GM21723 (cell line): ENCODE measurements around the gene CDK13.

Source experiments
- ATAC-seq: cut with Tn5 transposase; IDR thresholded peaks from one replicate; pipeline ENCODE4 v1.9.1; 2021; ENCODE audit warnings: mild to moderate bottlenecking, moderate library complexity; ENCODE audit not compliant: unreplicated experiment

Gene CDK13

GRCh38 chr7:40008223-40008815 is 58.3 kb downstream of the CDK13 start:
- no peak for ATAC-seq

GRCh38 chr7:40009301-40009700 is 59.2 kb downstream of the CDK13 start:
- no peak for ATAC-seq

GRCh38 chr7:40014376-40014775 is 64.3 kb downstream of the CDK13 start:
- ATAC-seq, result no peak

DNA sequence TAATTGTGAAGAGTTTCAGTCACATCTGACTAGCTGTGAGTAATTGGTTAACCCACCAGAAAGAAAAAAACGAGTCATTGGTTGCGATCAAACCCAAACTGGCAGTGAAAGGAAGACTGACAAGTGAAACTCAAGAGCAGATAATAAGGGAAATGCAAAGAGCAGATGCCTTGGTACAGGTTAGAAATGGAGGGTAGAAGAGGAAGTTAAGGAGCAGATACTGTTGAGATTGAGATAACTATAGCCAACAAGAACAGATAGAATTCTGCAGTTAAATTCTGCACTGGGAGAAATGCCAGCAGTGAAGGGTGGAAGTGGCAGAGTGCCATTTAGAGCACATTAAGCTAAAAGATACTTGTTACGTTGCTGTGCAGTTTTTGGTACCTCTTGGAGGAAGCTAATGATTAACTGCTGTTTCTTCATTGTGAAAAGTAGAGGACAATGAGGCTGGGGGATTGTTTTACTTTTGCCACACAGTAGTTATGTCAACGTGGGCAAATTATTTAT is 65.8 kb downstream of the CDK13 start:
- peak; percentile 90 for ATAC-seq

DNA sequence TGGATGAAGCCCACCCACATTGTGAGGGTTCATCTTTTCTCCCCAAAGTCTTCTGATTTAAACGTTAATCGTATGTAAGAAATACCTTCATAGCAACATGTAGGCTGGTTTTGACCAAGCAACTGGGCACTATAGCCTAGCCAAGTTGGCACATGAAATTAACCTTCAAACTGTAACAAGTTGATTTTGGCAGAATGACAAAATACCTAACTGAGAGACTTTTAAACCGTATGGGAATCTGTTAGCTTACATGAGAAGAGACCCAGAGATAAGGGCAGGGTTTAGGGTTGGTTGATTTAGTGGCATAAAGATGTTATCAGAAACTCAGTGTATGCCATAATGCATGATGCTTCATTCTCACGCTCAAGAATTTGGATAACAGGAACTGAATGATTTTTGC is 69.5 kb downstream of the CDK13 start:
- no peak for ATAC-seq

DNA sequence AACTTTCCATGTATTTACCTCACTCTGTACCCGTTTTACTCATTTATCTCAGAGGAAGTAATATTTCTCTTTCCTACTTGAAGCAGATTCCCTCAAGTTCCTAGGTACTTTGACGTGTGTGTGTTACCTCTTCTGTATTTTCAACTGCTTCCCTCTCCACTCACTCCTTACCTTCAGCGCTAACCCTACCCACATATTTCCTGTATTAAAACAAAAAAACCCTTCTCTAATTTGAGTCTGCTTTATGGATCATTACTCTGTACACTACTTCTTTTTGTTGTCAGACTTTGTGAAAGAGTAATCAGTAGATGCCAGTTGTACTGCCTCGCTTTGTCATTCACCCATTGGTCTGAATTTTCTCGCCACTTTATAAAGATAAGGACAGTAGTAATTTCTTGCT is 74.0 kb downstream of the CDK13 start:
- no peak for ATAC-seq

GRCh38 chr7:40024841-40025240 is 74.8 kb downstream of the CDK13 start:
- ATAC-seq, result no peak

DNA sequence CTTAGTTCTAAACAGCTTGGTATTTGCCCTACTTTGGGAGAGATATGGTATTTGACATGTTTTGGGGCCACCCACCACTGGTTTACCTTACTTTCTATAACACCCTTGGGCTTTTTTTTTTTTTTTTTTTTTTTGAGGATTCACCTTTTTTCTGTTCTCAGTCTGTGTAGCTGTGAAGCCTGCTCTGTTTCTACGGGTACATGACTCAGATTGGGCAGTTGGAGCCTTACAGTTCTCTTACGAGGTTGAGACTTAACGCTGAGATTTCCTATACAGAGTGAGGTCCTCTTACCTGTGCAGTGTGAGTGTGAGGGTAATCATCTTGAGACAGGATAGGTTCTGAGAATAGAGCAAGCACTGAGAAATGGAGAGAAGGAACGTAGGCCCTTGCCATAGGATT is 77.5 kb downstream of the CDK13 start:
- no peak for ATAC-seq

- no peak for ATAC-seq
Observed at GRCh38 chr7:40033826-40034225, 83.8 kb downstream of the CDK13 start.

GRCh38 chr7:40041456-40041855 is 91.4 kb downstream of the CDK13 start:
- ATAC-seq, result no peak

- no peak for ATAC-seq
Observed at GRCh38 chr7:40043164-40043563, 93.1 kb downstream of the CDK13 start.

DNA sequence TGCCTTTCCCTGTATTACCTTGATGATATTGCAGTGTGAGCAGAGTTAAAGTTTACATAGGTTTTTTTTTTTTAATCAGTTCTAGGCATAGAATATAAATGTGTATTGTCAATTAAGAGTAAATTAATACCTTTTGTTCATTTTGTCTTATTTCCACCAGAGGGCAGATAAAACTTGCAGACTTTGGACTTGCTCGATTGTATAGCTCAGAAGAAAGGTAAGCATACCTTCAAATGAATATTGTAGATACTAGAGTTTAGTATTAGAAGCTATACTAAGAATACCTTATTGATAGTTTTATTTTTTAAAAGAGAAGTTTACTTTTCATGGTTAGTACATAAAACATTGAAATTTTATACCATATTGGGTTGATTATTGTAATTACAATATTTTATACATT is 97.6 kb downstream of the CDK13 start:
- ATAC-seq, result no peak

GRCh38 chr7:40057292-40057691 is 107.2 kb downstream of the CDK13 start:
- ATAC-seq, result no peak

- no peak for ATAC-seq
Observed at GRCh38 chr7:40058026-40058425, 108.0 kb downstream of the CDK13 start.

- no peak for ATAC-seq
Observed at GRCh38 chr7:40058636-40059035, 108.6 kb downstream of the CDK13 start.

- no peak for ATAC-seq
Observed at GRCh38 chr7:40059057-40059456, 109.0 kb downstream of the CDK13 start.

DNA sequence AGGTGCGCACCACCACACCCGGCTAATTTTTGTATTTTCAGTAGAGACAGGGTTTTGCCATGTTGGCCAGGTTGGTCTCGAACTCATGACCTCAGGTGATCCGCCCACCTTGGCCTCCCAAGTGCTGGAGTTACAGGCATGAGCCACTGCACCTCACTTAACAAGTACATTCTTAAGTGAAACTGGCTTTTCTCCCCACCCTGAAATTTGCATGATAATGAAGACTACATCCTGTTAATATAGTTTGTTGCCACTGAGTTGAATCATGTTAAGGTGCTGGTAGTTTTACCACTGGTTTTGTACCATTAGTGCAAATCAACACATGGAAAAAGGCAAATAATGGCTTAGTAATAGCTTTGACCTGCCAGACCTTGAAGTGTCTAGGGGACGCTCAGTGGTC is 122.2 kb downstream of the CDK13 start:
- ATAC-seq, result no peak

- no peak for ATAC-seq
Observed at GRCh38 chr7:40073239-40073638, 123.2 kb downstream of the CDK13 start.

GRCh38 chr7:40077849-40078248 is 127.8 kb downstream of the CDK13 start:
- no peak for ATAC-seq

GRCh38 chr7:40092182-40092581 is 142.1 kb downstream of the CDK13 start:
- no peak for ATAC-seq

DNA sequence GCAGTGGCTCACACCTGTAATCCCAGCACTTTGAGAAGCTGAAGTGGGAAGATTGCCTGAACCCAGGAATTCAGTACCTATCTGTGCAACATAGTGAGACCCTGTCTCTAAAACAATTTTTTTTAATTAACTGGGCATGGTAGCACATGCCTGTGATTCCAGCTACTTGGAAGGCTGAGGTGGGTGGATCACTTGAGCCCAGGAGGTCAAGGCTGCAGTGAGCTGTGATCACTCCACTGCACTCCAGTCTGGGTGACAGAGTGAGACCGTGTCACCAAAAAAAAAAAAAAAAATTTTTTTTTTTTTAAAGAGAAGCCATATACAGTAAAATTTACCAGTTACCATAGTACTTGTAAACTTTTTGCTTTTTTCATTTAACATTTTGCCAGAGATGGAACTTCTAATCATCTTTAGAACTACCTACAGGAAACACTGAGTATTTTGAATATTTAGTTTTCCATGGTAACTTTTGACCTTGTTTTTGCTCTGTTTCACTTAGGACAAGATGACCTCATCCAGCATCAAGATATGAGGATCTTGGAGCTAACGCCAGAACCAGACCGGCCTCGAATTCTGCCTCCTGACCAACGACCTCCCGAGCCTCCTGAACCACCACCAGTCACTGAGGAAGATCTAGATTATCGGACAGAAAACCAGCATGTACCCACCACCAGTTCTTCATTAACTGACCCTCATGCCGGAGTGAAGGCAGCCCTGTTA is 143.7 kb downstream of the CDK13 start:
- no peak for ATAC-seq

DNA sequence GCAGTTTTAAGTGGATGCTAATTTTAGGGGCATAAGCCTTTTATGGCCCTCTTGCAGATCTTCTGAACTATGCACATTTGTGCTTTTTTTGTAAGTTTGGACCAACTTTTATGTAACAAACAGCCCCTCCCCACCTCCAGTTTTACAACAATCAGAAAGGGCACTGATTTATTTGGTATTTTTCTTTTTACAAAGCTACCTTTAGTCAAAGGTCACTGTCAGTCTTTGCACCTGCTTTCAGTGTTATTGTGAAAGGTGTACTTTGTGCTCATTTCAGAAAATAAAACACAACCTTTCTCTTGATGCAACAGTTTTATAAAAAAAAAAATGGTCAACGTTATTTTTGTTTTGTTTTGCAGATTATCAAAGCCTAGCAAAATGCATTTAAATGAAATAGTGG is 145.2 kb downstream of the CDK13 start:
- ATAC-seq, result no peak
